GM23248 (cell line): ENCODE data around the gene PPL.

ENCODE experiments used
- EZH2 ChIP-seq: fragments of 200-600 bp; sonication (generic); IDR thresholded peaks from 2 replicates; pipeline ENCODE4 v1.6.1; 2018; ENCODE audit warnings: antibody characterized with exemption, mild to moderate bottlenecking; ENCODE audit not compliant: insufficient read depth, poor library complexity, severe bottlenecking
- EZH2phosphoT487 ChIP-seq: fragments of 200-600 bp; sonication (generic); IDR thresholded peaks from 2 replicates; pipeline ENCODE4 v1.6.1; 2018; ENCODE audit warnings: antibody characterized with exemption, moderate library complexity, mild to moderate bottlenecking, low read depth; ENCODE audit not compliant: insufficient read depth

- TF ChIP-seq EZH2phosphoT487 (no peak), EZH2 (no peak)
Measured at GRCh38 chr16:4884209-4884608, 52.7 kb downstream of the PPL start.
